ENCODE measurements around the gene GLI3.

DNA sequence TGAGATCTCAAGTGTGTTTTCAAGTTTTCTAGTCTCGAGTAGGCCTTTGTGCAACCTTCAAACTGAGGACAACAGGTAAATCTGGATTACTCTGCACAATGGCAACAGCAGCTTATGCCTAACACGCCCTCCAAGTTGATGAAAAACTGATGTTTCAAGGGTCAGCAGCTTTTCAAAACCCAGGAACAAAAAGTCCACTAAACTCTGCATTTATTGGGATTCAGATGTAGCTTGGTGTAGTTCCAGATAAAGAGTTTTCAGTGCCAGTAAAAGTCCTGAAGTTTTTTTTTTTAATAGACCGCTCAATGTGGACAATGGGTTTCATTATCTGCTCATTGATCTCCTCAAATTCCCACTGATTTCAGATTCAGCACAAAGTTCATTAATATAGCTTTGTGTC, 259.3 kb downstream of the GLI3 start:
- TF ChIP-seq CTCF (conservative IDR thresholded peaks at IDR 0.05 in 1 of 2, IDR thresholded peaks at IDR 0.05 in 1 of 2; ENCODE audit: low read depth in 1 of 2, low read length in 2 of 2) (no peak), EZH2 (IDR thresholded peaks at IDR 0.05; ENCODE audit: low read length, missing control alignments) (no peak)

All from fibroblast of lung (primary cell).